HG03439 (cell line): ENCODE data around the gene RER1.

Experiments
- ATAC-seq: cut with Tn5 transposase; IDR thresholded peaks from one replicate; pipeline ENCODE4 v1.9.1; 2021; ENCODE audit warnings: mild to moderate bottlenecking, moderate library complexity; ENCODE audit not compliant: unreplicated experiment

The RER1 gene, protein sequence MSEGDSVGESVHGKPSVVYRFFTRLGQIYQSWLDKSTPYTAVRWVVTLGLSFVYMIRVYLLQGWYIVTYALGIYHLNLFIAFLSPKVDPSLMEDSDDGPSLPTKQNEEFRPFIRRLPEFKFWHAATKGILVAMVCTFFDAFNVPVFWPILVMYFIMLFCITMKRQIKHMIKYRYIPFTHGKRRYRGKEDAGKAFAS

DNA sequence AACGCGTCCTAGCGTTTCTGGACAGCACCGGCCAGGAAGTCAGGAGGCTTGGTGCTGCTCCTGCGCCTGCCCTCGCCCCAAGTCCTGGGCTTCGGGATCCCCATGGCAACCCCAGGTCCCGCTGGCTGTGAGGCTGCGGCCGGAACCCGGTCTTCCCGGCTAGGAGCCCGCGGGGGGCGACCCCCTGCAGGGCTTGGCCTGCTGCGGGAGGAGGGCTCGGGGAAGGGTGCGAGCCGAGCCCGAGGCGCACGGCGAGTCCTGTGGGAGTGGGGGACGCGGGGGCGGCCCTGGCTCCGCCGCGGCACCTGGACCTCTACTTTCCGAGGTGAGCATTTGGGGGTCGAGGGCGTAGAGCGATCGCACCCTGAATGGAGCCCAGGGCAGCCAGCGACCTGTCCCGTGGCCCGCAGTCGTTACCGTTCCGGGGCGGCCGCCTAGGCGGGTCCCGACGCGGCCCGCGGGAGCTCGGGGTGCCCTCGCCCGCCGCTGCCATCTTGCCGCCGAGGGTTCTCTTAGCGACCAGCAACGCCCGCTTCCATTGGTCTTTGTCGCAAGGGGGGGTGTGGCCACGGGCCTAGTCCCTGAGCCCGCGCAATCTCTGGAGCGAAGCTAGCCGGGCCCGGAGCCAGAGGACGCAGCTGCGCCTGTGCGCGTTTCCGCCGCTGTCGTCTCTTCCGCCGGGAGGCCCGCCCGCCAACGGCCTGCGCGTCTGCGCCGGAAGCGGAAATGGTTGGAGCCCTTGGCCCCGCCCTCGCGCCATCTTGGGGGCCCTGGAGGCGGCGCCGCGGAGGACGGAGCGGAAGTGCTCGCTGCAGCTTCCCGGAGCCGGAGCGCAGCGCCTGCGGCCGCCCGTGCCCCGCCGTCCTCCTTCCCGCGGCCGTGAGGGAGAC lies at the start of gene RER1, which contains the start of gene MORN1:
Gene RER1 (plus strand): TSS at position 801 of the 890 bp plus-strand sequence. CDS start 3,950 bp downstream, outside the sequence.
Gene MORN1 (minus strand): TSS at position 514 of the 890 bp plus-strand sequence. CDS start 21 bp downstream, at position 493.
- peak; percentile 81 for ATAC-seq

DNA sequence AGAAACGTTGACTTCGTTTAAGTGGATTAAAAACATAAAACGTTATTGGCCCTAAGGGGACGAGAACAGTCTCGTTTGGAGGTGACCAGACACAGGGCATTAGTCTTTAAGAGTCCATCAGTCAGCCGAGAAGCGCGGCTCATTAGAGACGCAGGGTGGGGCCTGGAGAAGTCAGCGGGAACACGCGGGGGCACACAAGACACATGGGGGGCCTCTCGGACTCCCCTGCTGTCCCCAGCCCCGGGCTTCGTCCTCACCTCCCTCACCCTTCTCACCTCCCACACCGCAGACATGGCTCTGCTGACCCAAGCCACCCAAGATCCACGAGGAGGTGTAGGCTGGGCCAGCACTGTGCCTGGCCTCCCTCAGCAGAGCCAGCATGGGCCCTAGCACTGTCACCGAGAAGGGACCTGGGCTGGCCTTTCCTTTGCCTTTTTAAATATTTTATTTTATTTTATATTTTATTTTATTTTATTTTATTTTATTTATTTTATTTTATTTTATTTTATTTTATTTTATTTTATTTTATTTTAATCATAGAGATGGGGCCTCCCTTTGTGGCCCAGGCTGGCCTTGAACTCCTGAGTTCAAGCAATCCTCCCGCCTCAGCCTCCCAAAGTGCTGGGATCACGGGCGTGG lies 49.1 kb upstream of the RER1 start:
- ATAC-seq = no peak

DNA sequence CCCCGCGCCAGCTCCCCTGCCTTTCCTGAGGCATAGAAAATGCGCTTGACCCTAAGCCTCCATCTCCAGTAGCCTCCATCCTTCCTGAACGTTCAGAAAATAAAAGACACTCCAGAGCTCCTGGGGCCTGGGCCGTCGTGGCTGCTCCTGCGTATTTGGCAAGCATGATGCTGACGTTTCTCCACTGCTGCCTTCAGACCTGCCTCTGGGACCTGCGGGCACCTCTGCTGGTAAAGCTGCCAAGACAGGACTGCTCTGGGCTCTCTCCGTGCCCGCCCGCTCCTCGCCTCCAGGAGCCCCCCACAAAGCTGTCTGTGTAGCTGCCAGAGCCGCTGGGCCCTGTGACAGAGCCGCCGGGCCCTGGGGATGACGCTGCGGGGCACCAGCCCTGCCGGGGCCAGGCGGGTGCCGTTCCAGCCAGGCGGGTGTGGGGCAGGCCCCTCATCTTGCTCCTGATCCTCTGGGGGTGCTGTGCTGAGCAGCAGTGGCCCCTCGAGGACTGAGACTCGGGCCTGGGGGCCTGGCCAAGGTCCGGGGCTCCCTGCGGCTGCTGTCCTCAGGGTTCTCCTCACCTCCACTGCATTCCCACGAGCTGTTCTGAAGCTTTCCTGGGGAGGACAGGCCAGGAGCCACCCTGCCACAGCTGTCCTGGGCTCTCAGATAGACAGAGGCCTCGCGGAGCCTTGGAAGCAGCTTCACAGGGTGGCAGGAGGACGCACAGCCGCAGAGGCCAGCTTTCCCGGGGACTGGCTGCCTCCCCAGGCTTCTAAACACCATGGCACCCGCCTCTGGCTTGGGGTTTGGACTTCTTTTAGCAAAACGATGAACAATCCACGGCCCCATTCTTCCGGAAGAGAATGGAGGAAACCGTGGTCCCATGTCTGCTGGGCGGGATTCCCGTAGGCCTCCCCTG lies 48.4 kb upstream of the RER1 start:
- ATAC-seq = no peak

DNA sequence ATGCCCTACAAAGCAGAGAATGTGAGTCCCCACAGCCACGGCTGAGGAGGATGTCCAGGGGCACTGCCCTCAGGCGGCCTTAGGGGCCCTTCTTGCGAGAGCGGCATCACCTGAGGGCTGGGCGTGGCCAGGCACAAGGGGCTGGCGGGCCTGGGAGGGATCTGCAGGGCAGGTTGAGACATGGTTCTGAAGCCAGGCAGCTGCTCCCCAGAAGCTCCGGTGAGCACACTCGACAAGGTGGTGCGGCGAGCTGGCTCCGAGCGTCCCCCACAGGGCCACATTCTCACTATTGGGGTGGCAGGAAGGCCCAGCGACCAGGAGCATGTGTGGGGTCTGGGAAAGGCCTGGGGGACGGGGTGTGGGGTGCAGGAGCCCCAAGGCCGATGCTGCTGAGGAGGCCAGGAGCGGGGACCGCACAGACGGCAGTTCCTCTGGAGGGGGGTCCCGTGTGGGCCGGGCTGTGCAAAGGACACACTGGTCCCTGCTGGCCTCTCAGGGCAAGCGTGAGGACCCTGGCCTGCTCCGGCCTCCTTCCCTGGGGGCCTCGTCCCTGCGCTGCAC lies 47.4 kb upstream of the RER1 start:
- no peak for ATAC-seq

DNA sequence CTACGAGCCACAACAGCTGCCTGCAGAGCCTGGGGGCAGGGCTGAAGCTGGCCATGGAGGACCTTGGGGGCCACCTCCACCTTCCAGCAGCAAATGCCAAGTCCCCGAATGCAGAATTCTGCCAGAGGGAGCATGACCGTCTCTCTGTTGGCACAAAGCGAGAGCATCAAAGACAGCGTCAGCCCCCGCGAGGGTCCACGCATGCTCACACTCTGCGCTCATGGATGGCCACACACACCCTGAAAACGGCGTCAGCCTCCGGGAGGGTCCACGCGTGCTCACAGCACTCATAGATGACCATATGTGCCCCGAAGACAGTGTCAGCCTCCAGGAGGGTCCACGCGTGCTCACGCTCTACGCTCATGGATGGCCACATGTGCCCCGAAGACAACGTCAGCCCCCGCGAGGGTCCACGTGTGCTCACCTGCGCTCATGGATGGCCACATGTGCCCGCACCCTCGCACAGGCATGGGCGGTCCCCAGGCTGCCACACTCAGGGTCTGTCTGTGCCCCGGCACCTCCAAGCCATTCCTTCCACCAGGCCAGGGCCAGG lies 46.8 kb upstream of the RER1 start:
- ATAC-seq = no peak

DNA sequence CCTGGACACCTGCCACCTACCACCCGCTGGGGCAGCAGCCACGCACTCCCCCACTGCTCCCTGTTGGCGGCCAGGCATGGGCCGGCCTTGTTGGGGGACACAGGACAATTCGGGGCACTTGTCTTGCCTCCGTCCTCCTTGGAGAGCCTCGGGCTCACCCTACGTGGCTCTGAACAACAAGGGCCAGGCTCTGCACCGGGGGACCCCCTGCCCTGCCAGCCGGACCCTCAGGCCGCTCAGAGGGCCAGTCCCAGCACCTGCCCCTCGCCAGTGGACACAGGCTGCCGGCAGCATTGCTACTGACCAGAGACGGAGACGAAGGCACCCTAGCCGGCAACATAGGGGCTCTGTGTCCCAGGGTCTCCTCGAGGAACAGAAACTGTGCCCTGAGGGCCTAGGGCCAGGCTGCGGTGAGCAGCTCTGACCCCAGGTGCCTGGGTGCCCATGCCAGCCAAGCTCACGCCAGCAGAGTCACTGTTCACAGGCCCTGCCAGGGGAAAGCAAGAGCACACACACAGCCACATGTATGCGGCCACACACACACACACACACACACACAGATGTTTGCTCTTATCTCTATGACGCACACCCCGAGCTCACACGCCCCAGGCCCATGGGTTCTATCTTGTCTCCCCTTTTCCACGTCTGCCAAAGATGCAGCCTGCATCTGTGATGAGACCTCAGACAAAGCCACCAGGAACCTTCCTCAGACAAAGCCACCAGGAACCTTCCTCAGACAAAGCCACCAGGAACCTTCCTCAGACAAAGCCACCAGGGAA lies 46.2 kb upstream of the RER1 start:
- no peak for ATAC-seq

DNA sequence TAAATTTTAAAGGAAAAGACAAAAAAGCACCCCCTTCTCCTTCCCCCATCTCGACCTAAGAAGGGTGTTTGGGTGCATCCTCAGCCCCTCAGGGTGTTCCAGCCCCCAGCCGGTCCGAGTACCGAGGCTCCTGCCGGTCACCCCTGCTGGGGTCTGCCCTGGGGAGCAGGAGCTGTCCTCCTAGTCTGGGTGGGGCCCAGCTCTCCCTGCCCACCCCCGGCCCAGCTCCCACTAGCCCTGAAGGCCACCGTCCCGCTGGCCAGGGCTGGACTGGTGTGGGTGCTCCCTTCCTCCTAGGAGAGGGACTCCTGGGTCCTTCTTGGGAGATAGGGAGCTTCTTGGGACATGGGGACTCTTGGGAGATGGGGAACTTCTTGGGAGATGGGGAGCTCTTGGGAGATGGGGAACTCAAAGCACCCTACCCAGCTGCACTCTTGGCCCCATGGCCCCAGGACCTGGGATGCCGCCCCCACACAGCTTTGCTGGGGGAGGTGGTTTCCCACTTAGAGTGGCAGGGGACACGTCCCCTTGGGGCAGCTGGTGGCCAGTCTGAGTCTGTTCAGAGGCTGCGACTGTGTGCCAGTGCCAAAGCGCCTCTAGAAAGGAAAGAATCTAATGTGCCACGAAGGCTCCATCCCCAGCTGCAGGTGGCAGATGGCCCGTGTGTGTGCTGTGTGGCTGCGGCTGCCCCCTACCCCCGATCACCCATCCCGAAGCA lies 44.8 kb upstream of the RER1 start:
- ATAC-seq = no peak

DNA sequence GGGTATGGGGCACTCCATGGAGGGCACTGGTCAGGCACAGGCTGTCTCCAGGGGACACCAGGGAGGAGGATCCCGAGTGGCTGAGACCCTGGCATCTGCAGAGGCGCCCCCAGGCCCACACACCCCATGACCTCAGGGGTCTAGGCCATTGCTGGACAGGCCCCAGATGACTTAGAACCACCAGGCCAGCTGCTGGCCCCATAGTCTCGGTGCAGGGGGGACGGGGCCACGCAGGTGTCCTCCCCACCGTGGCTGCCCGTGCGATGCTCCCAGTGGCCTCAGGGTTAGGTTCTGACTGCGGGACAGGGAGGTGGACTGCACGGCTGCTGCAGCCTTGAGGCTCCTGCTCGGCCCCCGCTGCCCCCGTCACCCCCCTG lies 44.2 kb upstream of the RER1 start:
- ATAC-seq = no peak

DNA sequence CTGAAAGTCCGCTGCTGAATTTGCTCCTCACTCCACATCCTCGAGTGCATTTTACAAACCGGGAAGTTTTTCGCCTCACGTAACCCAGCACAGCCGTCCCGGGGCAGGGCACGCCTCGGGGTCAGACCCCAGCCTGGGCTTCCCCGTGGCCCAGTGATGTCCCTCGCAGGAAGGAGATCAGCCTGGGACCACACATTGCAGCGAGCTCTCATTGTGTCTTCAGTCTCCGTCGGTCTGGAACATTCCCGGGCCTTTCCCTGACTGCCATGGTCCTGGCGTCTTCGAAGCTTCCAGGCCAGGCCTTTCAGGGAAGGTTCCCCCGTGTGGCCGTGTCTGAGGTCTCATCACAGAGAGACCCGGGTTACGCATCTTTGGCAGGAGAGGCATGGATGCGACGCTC lies 43.7 kb upstream of the RER1 start:
- ATAC-seq = no peak

DNA sequence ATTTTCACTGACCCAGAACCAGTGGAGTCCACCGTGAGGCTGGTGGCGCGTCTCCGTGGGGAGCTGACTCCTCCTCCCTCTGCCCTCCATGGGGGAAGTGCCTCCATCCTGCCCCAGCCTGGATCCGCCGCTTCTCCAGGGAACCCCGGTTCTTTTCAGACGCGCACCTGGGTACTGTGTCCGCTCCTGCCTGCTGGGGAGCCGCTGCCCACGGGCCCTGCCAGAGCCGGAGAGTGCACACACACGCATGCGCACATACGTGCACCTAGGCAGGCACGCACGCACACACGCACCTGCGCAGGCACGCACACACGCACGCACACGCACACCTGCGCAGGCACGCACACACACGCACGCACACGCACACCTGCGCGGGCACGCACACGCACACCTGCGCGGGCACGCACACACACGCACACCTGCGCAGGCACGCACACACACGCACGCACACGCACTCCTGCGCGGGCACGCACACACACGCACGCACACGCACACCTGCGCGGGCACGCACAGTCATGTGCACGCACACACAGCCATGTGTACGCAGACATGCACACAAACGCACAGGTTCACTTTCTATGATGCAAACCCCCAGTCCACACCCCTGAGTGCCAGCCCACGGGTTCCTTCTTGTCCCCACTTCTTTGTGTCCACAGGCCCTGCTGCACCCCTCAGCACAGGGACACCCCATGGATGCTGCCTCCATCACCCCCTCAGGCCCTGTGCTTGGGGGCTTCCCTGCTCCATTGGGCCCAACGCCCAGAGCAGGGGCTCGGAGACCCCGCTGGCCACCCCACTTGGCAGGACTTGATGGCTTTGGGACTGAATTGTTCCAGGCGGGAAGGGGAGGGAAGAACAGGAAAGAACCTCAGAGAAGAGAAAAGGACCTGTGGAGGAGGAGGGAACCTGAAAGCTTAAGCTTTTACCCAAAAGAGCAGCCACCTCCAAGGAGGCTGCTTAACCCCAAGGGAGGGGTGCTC lies 43.0 kb upstream of the RER1 start:
- ATAC-seq = no peak

DNA sequence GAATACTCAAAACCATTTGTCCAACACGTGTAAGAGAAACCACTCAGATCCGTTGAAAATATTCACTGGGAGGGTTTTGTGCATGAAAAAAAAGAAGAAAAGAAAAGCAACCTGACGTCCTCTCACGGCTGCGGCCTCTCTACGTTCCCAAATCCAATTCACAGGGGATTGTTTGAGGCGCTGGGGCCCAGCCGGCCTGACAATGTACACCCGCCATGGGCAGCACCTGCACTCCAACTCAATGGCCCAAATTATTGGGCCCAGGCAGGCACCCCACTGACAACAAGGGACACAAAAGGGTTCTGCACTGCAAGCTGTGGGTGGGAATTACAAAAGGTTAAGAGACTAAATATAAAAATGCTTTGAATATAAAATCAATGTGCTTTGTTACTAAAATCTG lies 41.8 kb upstream of the RER1 start:
- ATAC-seq = no peak

DNA sequence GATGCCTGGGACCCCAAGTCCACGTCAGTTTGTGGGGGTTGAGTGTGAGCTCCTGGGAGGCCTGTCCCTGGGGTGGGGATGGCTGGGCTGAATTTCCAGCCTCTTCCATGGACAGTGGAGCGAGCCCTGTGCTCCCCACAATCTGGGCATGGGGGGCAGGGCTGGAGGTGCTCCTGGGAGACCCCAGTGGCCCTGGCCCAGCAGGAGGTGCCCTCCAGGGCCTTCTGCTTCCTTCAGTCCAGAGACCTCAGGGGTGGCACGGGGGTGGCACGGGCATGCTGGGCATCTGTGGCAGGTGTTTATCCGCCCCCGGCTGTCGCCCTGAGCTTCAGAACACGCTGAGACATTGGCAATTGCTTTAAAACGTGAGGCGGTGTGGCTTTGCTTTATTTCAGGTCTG lies 41.1 kb upstream of the RER1 start:
- ATAC-seq = no peak

DNA sequence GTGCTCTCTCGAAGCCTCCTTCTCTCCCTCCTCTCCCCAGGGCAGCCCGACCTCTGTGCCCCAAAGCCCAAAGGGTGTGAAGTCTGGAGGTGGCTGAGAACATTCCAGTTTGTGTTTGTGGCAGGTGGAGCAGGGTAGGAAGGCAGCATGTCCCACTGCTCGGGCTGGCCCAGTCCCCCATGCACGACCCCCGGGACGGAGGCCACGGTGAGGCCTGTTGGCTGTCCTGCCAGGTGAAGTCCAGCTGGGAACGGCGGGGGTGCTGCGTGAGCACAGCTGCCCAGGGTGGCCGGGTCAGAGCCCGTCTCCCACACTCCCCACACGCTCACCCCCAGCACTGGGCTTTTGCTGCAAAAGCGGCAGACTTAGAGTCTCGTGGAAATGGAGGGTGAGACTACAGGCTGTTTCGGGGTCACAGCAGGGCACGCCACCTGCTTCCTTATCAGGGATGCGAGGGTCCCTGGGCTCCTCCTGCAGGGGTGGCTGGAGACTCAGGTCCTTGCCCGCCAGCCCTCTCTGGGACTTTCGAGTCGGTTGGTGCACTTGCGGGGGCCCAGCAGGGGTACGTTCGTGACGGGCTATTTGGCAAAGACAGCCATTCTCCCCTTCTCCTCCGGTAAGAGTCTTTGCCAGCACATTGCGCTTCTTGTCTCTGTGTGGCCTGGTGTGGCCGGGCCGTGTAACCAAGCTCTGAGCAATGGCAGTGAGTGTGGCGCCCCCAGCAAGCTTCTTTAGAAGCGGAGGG lies 40.6 kb upstream of the RER1 start:
- ATAC-seq = no peak

DNA sequence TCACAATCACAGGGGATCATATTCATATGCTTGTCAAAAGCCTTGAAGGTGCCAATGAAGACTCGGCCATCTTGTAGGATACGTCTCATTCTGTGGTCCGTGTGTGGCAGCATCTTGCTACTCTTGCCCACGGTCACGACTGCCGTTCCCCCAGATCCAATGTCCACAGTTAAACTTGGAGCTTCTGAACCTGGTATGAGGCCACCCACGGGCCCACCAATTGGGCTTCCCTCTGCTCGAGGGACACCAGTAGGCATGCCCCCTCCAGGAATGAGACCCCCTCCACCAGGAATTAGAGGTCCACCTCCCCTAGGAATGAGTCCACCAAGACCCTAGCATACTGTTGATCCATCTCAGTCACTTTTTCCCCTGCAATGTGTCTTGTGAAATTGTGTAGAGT lies 39.9 kb upstream of the RER1 start:
- ATAC-seq = no peak

DNA sequence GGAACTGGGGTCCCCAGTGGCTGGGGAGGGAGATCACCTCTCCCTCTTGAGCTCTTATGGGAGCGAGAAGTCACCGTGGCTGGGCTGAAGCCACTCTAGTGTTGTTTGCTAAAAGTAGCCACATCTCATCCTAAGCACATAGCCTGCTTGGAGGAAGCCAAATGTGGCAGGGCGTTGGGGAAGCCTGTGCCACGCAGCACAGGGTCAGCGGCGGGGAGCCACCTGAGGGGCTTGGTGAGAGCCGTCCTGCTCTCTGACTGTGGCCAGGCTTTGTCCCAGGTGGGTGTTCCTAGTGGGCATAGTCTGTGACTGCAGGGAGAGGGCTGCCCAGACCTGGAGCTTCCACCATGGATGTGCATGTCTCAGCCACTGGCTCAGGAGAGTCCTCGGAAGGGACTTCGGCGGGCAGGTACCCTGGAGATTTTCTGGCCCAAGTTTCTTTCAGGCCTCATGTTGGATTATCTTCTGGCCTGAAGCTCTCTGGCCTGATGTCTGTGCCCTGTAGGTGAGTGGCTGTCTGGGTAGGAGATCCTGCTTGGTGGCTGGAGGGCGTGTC lies 39.2 kb upstream of the RER1 start:
- ATAC-seq = no peak

DNA sequence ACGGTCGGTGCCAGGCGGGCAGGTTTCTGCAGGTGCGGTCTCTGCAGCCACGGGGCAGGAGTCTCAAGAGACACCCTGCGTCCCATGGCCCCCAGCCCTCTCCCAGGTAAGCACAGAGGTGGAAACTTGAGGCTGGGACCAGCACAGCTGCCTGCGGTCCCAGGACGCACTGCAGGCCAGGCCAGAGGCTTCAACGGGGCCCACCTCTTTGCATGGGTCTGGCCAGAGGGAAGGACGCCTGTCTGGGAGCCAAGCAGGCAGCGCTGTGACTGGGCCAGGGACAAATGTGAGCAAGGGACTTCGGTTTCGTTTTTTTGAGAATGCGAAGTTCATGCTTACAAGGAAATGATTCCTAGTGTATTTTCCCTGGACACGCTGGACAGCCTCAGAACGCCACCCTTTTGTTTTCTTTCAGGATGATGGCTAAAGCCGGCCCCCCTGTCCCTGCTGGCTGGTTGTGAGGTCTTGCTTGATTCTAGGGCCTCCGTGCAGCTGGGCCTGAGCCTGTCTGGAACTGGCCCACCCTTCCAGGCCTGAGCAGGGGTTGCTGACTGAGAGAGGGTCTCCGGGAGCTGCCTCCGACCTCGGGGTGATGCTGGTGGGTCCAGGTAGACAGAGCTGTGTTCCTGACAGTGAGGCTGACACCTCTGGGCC lies 38.6 kb upstream of the RER1 start:
- ATAC-seq = no peak
